Measurements from ENCODE around the gene CHD9NB. TPM values are rescaled to one million over a fixed set of nuclear protein-coding genes. Genes with fewer than 3 reads are reported as not detected.
A peak's percentile ranks its signal among the peaks of the same experiment; 100 is the strongest.
"Not testable (repeated sequence)": the region's sequence is repeated elsewhere in the genome, so short reads cannot be mapped to it uniquely, and the experiment has no call there.

The CHD9NB gene
- polyA plus RNA-seq, 1 donor from 2014 or later = not detected

DNA sequence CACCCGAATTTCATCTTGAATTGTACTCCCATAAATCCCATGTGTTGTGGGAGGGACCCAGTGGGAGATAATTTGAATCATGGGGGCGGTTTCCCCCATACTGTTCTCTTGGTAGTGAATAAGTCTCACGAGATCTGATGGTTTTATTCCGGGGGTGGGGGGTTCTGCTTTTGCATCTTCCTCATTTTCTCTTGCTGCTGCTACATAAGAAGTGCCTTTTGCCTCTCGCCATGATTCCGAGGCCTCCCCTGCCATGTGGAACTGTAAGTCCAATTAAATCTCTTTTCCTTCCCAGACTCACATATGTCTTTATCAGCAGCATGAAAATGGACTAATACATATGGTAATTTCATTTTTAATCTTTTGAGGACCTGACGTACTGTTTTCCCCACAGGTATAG, 22.8 kb upstream of the CHD9NB start:
- Mint-ChIP-seq H3K36me3 (peaks cover 12% of the 10 kb centered on the region), H3K4me3 (peak overlapping the region in 1 of 4 donors; percentile 35), H3K4me1 (peaks cover 30 to 41% (median 41%) of the 10 kb centered on the region in 3 donors), H3K27ac (peak overlapping the region in 2 of 3 donors; percentile 6 to 53)
- H3K9me3 Mint-ChIP-seq, H3K27me3 Mint-ChIP-seq: not testable (repeated sequence)

DNA sequence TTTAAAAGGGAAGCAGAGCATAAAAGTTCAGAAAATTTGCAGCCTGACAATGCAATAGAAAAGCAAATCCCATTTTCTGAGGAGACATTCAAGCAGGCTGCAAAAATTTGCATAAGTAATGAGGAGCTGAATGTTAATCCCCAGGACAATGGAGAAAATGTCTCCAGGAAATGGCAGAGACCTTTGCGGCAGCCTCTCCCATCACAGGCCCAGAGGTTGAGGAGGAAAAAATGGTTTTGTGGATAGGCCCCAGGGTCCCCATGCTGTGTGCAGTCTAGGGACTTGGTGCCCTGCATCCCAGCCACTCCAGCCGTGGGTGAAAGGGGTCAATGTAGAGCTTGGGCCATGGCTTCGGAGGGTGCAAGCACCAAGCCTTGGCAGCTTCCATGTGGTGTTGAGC, 21.6 kb upstream of the CHD9NB start:
- Mint-ChIP-seq H3K4me1 (peaks cover 35 to 52% (median 47%) of the 10 kb centered on the region in 3 donors), H3K27ac (peak overlapping the region in 1 of 3 donors; percentile 55)
- not testable (repeated sequence) for H3K4me3 Mint-ChIP-seq

DNA sequence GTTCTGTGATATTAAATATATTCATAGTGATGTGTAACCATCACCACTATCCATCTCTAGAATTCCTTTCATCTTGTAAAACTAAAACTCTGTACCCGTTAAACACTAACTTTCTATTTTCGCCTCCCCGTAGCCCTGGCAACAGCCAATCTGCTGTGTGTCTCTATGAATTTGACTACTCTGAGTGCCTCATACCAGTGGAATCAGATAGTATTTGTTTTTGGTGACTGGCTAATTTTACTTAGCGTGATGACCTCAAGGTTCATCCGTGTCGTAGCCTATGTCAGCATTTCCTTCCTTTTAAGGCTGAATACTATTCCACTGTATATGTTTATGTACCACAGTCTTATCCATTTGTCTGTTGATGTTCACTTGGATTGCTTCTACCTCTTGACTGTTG, 20.3 kb upstream of the CHD9NB start:
- Mint-ChIP-seq H3K9me3 (peaks cover 0 to 4% (median 2%) of the 10 kb centered on the region in 3 donors), H3K36me3 (peaks cover 9% of the 10 kb centered on the region), H3K4me3 (peak overlapping the region in 1 of 4 donors; percentile 49), H3K4me1 (peaks cover 35 to 58% (median 52%) of the 10 kb centered on the region in 3 donors), H3K27me3 (no peaks in the 10 kb centered on the region), H3K27ac (peak overlapping the region in 1 of 3 donors; percentile 77)

More for the DNA sequence above, 21.6 kb upstream of the CHD9NB start:
- H3K9me3 Mint-ChIP-seq, H3K27me3 Mint-ChIP-seq: not testable (repeated sequence)
- H3K36me3 Mint-ChIP-seq = peaks cover 12% of the 10 kb centered on the region

DNA sequence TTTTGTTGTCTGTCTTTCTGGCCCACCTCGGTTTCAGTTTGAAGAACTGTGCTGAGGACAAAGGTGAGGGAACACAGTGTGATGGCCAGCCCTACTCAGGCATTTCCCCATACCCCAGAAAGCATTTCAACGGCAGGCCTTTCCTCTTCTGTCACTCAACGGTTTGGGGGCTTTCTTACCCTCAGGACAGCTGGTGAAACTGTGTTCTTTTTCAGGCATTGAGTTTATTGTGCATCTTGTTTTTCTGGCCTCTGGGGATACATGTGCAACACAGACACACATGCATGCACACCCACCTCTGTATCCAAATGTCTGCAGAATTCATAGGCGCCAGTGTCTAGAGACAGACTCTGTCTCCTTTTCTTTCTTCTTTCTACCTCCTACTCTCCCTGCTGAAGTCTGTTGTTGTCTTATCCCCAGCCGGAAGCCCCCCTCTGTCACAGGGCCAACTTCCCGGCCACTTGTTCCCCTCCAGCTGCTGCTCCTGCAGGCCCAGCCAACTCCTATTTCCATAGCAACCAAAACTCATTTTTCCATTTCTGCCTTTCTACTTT, 19.1 kb upstream of the CHD9NB start:
- H3K4me1 Mint-ChIP-seq = peaks cover 34 to 66% (median 60%) of the 10 kb centered on the region in 3 donors
- H3K9me3 Mint-ChIP-seq = peaks cover 0 to 4% (median 2%) of the 10 kb centered on the region in 3 donors
- no peaks in the 10 kb centered on the region for H3K27me3 Mint-ChIP-seq
- H3K4me3 Mint-ChIP-seq = peak overlapping the region in 3 of 4 donors; percentile 16 to 94 (median 84)
- H3K27ac Mint-ChIP-seq = peak overlapping the region in 2 of 3 donors; percentile 71 to 86
- peaks cover 8% of the 10 kb centered on the region for H3K36me3 Mint-ChIP-seq

DNA sequence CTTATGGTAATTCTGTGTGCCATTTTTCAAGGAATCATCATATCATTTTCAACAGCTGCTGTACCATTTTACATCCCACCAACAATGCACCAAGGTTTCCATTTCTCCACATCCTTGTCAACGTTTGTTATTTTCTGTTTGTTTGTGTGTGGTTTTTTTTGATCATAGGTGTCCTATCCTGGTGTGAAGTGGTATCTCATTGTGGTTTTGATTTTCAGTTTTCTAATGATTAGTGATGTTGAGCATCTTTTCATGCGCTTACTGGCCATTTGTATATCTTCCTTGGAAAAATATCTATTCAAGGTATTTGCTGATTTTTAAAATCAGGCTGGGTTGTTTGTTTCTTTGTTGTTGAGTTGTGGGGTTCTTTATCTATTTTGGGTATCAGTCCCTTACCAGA, 17.1 kb upstream of the CHD9NB start:
- Mint-ChIP-seq H3K4me1 (peaks cover 49 to 75% (median 66%) of the 10 kb centered on the region in 3 donors), H3K27ac (peak overlapping the region; percentile 65 to 71 (median 71)), H3K9me3 (peaks cover 0 to 2% (median 2%) of the 10 kb centered on the region in 3 donors), H3K27me3 (no peaks in the 10 kb centered on the region), H3K36me3 (peaks cover 12% of the 10 kb centered on the region), H3K4me3 (peak overlapping the region; percentile 21 to 84 (median 38))

DNA sequence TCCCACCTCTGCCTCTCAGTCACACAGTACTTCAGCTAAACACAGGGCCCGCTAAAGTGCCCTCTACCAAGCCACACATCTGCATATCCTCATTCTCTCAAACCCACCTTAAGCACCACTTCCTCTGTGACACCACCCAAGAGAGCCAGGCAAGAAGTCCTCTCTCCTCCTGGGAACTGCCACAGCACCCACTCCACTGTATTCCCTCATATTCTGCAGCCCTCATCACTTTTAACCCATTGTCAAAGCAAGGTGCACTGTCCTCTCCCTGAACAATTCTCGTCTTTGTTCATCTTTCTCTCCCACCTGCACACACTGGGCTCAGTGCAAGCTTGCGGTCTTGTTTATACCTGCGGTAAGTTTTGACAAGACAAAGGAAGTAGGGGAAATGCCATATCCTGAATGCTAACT, 15.7 kb upstream of the CHD9NB start:
- H3K27me3 Mint-ChIP-seq = no peaks in the 10 kb centered on the region
- peak overlapping the region; percentile 42 to 87 (median 80) for H3K4me3 Mint-ChIP-seq
- H3K36me3 Mint-ChIP-seq = peaks cover 6% of the 10 kb centered on the region
- H3K9me3 Mint-ChIP-seq = peaks cover 0 to 2% (median 0%) of the 10 kb centered on the region in 3 donors
- H3K4me1 Mint-ChIP-seq = peaks cover 60 to 78% (median 70%) of the 10 kb centered on the region in 3 donors
- H3K27ac Mint-ChIP-seq = peak overlapping the region; percentile 75 to 95 (median 76)

DNA sequence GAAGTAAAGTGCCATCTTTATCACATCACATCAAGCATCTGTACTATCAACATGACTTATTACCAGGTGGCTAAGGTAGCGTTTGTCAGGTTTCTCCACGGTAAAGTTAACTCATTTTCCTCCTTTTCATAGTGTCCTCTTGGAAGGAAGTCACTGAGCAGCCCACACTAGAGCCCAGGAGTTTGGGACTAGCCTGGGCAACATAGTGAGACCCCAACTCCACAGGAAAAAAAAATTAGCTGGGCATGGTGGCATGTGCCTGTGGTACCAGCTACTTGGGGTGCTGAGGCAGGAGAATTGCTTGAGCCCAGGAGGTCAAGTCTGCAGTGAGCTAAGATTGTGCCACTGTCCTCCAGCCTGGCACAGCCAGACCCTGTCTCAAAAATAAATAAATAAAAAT, 15.0 kb upstream of the CHD9NB start:
- Mint-ChIP-seq H3K4me1 (peaks cover 60 to 73% (median 67%) of the 10 kb centered on the region in 3 donors), H3K36me3 (peaks cover 6% of the 10 kb centered on the region), H3K27ac (peak overlapping the region in 2 of 3 donors; percentile 9 to 95), H3K9me3 (peaks cover 0 to 2% (median 0%) of the 10 kb centered on the region in 3 donors), H3K4me3 (peak overlapping the region in 1 of 4 donors; percentile 30), H3K27me3 (no peaks in the 10 kb centered on the region)

DNA sequence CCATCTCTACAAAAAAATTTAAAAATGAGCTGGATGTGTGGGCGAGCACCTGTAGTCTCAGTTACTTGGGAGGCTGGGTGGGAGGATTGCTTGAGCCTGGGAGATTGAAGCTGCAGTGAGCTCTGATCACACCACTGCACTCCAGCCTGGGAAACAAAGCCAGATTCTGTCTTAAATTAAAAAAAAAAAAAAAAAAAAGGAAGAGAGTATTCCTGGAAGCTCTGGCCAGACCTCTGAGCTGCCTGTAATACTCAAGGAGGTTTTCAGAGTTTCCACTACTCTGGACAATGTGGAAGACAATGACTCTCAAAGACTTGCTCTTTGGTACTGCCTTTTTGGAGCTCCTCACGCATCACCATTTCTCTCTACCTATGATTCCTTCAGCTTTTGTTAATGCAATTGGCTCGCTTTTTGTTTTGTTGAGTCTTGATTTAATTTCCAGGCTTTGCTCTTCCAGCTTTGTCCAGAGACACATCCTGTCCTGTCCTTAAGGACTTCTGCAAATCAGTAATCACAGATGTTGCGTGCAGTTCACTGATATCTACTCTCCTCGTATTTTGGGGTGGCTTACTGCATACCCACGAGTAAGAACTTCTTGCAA, 12.9 kb upstream of the CHD9NB start:
- H3K27ac Mint-ChIP-seq = peak overlapping the region; percentile 73 to 90 (median 86)

DNA sequence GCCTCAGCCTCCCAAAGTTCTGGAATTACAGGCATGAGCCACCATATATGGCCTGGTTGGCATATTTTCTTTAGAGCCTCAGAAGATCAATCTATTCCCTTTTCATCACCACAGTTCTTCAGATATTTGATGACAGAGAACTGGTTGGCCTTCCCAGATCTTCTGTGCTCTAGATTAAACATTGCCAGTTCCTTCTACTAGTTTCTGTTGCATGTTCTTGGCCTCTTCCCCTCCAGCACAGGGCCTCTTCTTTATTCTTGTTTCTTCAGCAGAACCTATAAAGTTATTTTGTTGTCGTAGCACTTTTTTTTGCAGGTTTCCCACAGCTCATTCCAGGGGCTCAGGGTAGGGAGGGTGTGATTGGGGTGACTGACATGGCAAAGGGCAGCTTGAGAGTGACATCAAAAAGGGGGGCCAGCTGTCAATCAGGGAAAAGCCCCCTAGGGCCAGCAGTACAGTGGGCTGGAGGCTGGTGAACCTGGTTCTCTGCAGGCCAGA, 11.4 kb upstream of the CHD9NB start:
- Mint-ChIP-seq H3K27ac (peak overlapping the region; percentile 86 to 95 (median 90)), H3K27me3 (peaks cover 2% of the 10 kb centered on the region), H3K4me1 (peaks cover 47 to 63% (median 52%) of the 10 kb centered on the region in 3 donors), H3K9me3 (no peaks in the 10 kb centered on the region), H3K36me3 (peaks cover 6% of the 10 kb centered on the region), H3K4me3 (peak overlapping the region; percentile 21 to 84 (median 76))

More for the DNA sequence above, 12.9 kb upstream of the CHD9NB start:
- Mint-ChIP-seq H3K36me3 (peaks cover 6% of the 10 kb centered on the region), H3K27me3 (peaks cover 2% of the 10 kb centered on the region), H3K4me3 (peak overlapping the region in 3 of 4 donors; percentile 65 to 76 (median 68)), H3K9me3 (peaks cover 0 to 2% (median 0%) of the 10 kb centered on the region in 3 donors), H3K4me1 (peaks cover 56 to 68% (median 60%) of the 10 kb centered on the region in 3 donors)

DNA sequence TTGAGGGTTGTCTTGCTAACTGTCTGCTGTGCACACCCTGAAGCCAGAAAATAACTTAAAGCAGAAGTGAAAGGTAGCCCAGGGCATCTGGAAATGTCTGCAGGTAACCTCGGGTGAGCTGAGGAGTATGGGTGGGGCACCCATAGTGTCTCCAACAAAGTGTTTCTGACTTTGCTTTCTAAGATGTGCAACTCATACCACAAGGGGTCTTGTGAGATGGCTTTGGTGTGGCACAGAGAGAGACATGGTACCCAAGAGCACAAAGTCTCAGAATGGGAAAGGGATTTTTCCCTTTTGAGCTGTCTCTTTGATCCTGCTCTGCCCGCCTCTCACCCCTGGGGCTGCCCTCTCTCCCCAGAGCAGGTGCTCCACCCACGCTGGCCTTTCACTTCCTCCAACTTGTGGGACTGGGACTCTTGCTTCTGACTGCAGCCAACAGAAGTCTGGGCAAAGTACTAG, 9.0 kb upstream of the CHD9NB start:
- Mint-ChIP-seq H3K4me1 (peaks cover 50 to 64% (median 56%) of the 10 kb centered on the region in 3 donors), H3K9me3 (no peaks in the 10 kb centered on the region), H3K27me3 (peaks cover 2% of the 10 kb centered on the region), H3K27ac (peak overlapping the region; percentile 85 to 99 (median 99)), H3K4me3 (peak overlapping the region; percentile 57 to 92 (median 88)), H3K36me3 (peaks cover 6% of the 10 kb centered on the region)

DNA sequence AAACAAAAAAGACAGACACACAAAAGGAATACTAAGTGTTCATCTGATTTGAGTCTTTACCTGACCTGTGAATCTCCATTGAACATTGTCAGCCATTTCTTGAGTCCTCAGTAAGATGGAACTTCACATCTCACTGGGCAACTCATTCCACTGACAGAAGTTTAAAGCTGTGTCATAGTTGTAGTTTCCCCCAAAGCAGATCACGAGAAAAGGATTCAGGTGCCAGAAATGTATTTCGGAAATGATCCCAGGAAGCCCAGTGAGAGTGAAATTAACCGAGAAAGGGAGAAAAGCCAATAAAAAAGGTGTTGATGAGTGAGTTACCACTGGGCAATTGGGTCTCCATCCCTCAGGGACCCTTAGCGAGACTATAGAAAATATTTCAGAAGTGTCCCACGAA, 8.6 kb upstream of the CHD9NB start:
- peak overlapping the region; percentile 85 to 99 (median 99) for H3K27ac Mint-ChIP-seq
- H3K36me3 Mint-ChIP-seq = peaks cover 6% of the 10 kb centered on the region
- H3K9me3 Mint-ChIP-seq = no peaks in the 10 kb centered on the region
- H3K4me3 Mint-ChIP-seq = peak overlapping the region; percentile 57 to 92 (median 88)
- H3K27me3 Mint-ChIP-seq = peaks cover 2% of the 10 kb centered on the region
- H3K4me1 Mint-ChIP-seq = peaks cover 51 to 64% (median 52%) of the 10 kb centered on the region in 3 donors

DNA sequence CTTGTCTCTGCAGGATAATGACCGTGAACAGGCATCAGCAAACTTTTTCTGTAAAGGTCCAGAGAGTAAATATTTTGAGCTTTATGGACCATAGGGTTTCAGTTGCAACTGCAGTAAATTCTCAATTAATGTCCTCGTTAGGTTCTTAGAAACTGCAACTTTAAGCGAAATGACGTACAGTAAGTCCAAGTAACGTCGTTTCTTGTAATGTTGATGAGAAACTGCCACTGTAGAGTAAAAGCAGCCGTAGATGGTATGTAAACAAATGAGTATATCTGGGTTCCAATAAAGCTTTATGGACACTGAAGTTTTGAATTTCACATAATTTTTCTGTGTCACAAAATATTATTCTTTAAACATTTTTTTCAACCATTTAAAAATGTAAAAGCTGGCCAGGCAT, 7.0 kb upstream of the CHD9NB start:
- H3K9me3 Mint-ChIP-seq = no peaks in the 10 kb centered on the region
- H3K4me3 Mint-ChIP-seq = peak overlapping the region in 2 of 4 donors; percentile 52 to 94
- H3K27ac Mint-ChIP-seq = peak overlapping the region in 2 of 3 donors; percentile 77 to 96
- no peaks in the 10 kb centered on the region for H3K36me3 Mint-ChIP-seq
- peaks cover 2% of the 10 kb centered on the region for H3K27me3 Mint-ChIP-seq
- peaks cover 45 to 57% (median 47%) of the 10 kb centered on the region in 3 donors for H3K4me1 Mint-ChIP-seq

DNA sequence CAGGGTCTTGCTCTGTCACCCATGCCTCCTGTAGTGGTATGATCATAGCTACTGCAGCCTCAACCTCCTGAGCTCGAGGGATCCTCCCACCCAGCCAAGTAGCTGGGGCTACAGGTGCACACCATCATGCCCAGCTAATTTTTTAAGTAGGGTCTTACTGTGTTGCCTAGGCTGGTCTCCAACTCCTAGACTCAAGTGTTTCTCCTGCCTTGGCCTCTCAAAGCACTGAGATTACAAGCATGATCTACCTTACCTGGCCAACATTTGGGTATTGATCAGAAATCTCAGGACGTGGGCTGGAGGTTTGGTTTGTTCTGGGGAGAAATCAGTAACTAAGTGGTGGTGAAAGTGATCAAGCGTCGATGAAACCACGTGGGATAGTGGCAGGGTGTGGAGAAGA, 6.2 kb upstream of the CHD9NB start:
- H3K4me3 Mint-ChIP-seq = peak overlapping the region; percentile 50 to 94 (median 68)
- peak overlapping the region; percentile 77 to 96 (median 94) for H3K27ac Mint-ChIP-seq
- H3K9me3 Mint-ChIP-seq = no peaks in the 10 kb centered on the region
- H3K27me3 Mint-ChIP-seq = peaks cover 2% of the 10 kb centered on the region
- no peaks in the 10 kb centered on the region for H3K36me3 Mint-ChIP-seq
- peaks cover 39 to 49% (median 41%) of the 10 kb centered on the region in 3 donors for H3K4me1 Mint-ChIP-seq

DNA sequence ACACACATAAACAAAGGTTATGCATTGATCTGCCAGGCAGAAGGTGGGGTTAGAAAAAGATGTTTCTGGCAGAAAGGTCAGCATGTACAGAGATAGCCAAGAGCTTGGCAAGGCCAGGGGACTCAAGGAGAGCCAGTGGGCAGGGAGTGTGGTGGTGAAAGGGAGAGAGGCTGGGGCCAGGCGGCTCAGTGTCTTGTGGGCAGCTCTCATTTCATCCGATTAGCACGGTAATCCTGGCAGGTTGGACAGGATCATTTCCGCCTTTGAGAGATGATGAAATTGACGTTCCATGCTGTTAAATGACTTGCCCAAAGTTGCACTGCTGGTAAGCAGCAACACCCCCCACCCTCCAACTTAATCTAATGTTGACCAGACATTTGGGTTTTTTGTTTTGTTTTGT, 5.7 kb upstream of the CHD9NB start:
- Mint-ChIP-seq H3K36me3 (no peaks in the 10 kb centered on the region), H3K4me3 (peak overlapping the region; percentile 42 to 94 (median 68)), H3K9me3 (no peaks in the 10 kb centered on the region), H3K4me1 (peaks cover 38 to 47% (median 41%) of the 10 kb centered on the region in 3 donors), H3K27me3 (peaks cover 2% of the 10 kb centered on the region), H3K27ac (peak overlapping the region; percentile 77 to 96 (median 94))

DNA sequence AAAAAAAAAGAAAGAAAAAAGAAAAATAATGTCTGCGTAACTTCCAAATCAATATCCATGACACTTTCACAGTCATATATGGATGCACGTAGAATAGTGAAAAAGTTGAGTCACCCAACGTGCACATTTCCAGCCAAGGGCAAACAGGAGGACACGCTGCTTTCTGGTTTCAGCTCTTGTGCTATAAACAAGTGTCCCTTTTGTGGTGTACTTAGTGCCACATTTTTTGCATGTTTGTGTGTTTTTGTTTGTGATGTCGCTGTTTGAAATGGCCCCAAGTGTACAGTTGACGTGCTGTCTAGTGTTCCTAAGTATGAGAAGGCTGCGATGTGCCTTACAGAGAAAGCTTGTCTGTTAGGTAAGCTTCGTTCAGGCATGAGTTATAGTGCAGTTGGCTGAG, 5.0 kb upstream of the CHD9NB start:
- H3K9me3 Mint-ChIP-seq = no peaks in the 10 kb centered on the region
- peaks cover 38 to 47% (median 41%) of the 10 kb centered on the region in 3 donors for H3K4me1 Mint-ChIP-seq
- peak overlapping the region; percentile 12 to 60 (median 52) for H3K4me3 Mint-ChIP-seq
- H3K36me3 Mint-ChIP-seq = no peaks in the 10 kb centered on the region
- H3K27me3 Mint-ChIP-seq = peaks cover 2% of the 10 kb centered on the region
- H3K27ac Mint-ChIP-seq = peak overlapping the region; percentile 77 to 96 (median 84)
